HepG2 (cell line): ENCODE measurements around the gene TET2. TPM values are rescaled to one million over a fixed set of nuclear protein-coding genes. Genes with fewer than 3 reads are reported as not detected.

ENCODE experiments used
- ATAC-seq: fragments of 200-7000 bp; cut with Tn5 transposase; 3 replicates; pipeline ENCODE4 v1.9.1; 2020; ENCODE audit warnings: mild to moderate bottlenecking, moderate library complexity
- BruUV-seq: library from RNA; stranded (reverse); fragments of 400-500 nt; replicated peaks from 2 replicates; lab custom pipeline; 2021; lab: Mats Ljungman, UMichigan
- CTCF ChIA-PET: fragments of 300-600 bp; formaldehyde crosslinking; extraction: SDS; loops from one replicate; lab custom pipeline; 2021; ENCODE audit warnings: low total read pairs, inconsistent platforms, low intra/inter-chr PET ratio; lab: Yijun Ruan, JAX
- POLR2A ChIA-PET: fragments of 350-600 bp; sonication (Branson Sonifier 250); formaldehyde crosslinking; loops from one replicate; lab custom pipeline; 2020; ENCODE audit warnings: antibody characterized with exemption, inconsistent platforms; lab: Yijun Ruan, JAX
- DNase-seq: peaks from one replicate; pipeline ENCODE4 v3.0.0-alpha.2; 2015; ENCODE audit warnings: low spot score
- FAIRE-seq: peaks from 3 replicates; lab custom pipeline; 2011; peaks lifted over from hg19 to GRCh38; lab: Jason Lieb, UNC
- H2AFZ ChIP-seq: one replicate; pipeline ENCODE4 v1.6.1; 2011; ENCODE audit warnings: low read length, inconsistent platforms
- H3K27ac ChIP-seq: fragments of 300-600 bp; 3 replicates; pipeline ENCODE4 v1.8.0; 2011; ENCODE audit warnings: mixed run types, mild to moderate bottlenecking, mixed read lengths, low read length, inconsistent platforms; ENCODE audit not compliant: insufficient read depth; ENCODE audit errors: extremely low read length
- H3K27me3 ChIP-seq, 2 experiments: fragments of 200-600 bp in 1 of 2; 2 replicates in 1 of 2; 3 replicates in 1 of 2; pipeline versions ENCODE4 v1.6.0 to v1.8.0; 2011; ENCODE audit warnings: low read length in 2 of 2, mild to moderate bottlenecking in 2 of 2, moderate library complexity in 2 of 2, inconsistent platforms in 1 of 2; ENCODE audit not compliant: insufficient read depth in 2 of 2, control insufficient read depth in 1 of 2
- H3K36me3 ChIP-seq, 2 experiments: fragments of 200-600 bp in 1 of 2; replicated peaks in 1 of 2; 2 replicates in 1 of 2; 3 replicates in 1 of 2; pipeline versions ENCODE4 v1.5.1 to v1.8.0; 2011; ENCODE audit warnings: low read length in 2 of 2, inconsistent platforms in 1 of 2; ENCODE audit not compliant: insufficient read depth in 2 of 2, control insufficient read depth in 1 of 2
- H3K4me1 ChIP-seq: 2 replicates; pipeline ENCODE4 v1.5.1; 2012; ENCODE audit warnings: low read length, inconsistent platforms; ENCODE audit not compliant: insufficient read depth
- H3K4me2 ChIP-seq: 2 replicates; pipeline ENCODE4 v1.6.0; 2011; ENCODE audit warnings: low read depth, low read length, inconsistent platforms
- H3K4me3 ChIP-seq, 3 experiments: fragments of 200-600 bp in 1 of 3; sonication (generic), shearing (Covaris generic) in 1 of 3; replicated peaks in 1 of 3; 2 replicates each; pipeline ENCODE4 v1.5.1; 2011 to 2016; ENCODE audit warnings: low read length in 3 of 3, inconsistent platforms in 2 of 3, low read depth in 2 of 3, mild to moderate bottlenecking in 2 of 3, control low read depth in 1 of 3, mixed read lengths in 1 of 3; ENCODE audit not compliant: insufficient read depth in 1 of 3
- H3K79me2 ChIP-seq: one replicate; pipeline ENCODE4 v1.6.1; 2011; ENCODE audit warnings: low read length, inconsistent platforms; ENCODE audit not compliant: insufficient read depth
- H3K9ac ChIP-seq: 2 replicates; pipeline ENCODE4 v1.6.0; 2011; ENCODE audit warnings: mild to moderate bottlenecking, low read depth, low read length, inconsistent platforms; ENCODE audit not compliant: insufficient read depth
- H3K9me3 ChIP-seq: 2 replicates; pipeline ENCODE4 v1.5.1; 2012; ENCODE audit warnings: mild to moderate bottlenecking, low read length
- H4K20me1 ChIP-seq: 2 replicates; pipeline ENCODE4 v1.6.0; 2011; ENCODE audit warnings: inconsistent platforms, mild to moderate bottlenecking, low read length, moderate library complexity; ENCODE audit not compliant: insufficient read depth
- IKZF1 ChIP-seq: fragments of 450-650 bp; IDR thresholded peaks from 2 replicates; pipeline ENCODE4 v1.7.1; 2016
- MAX ChIP-seq: IDR thresholded peaks from 2 replicates; pipeline ENCODE4 v1.6.1; 2012; ENCODE audit warnings: inconsistent platforms
- MTERF4 ChIP-seq: sonication (generic); formaldehyde crosslinking; IDR thresholded peaks from 2 replicates; pipeline ENCODE4 v1.8.0; 2023; ENCODE audit warnings: mild to moderate bottlenecking, missing genetic modification reagents
- NFYC ChIP-seq: IDR thresholded peaks from 2 replicates; pipeline ENCODE4 v1.6.1; 2016; ENCODE audit warnings: missing genetic modification reagents, missing compliant biosample characterization
- RARG ChIP-seq: sonication (generic); formaldehyde crosslinking; IDR thresholded peaks from 2 replicates; pipeline ENCODE4 v1.4.0; 2020; ENCODE audit warnings: low read depth, mild to moderate bottlenecking, missing genetic modification reagents
- RXRB ChIP-seq: IDR thresholded peaks from 2 replicates; pipeline ENCODE4 v1.6.1; 2016; ENCODE audit warnings: borderline replicate concordance, missing genetic modification reagents, missing compliant biosample characterization
- SKI ChIP-seq: fragments of 450-650 bp; IDR thresholded peaks from one replicate; pipeline ENCODE4 v1.6.1; 2018; ENCODE audit warnings: mild to moderate bottlenecking; ENCODE audit not compliant: partially characterized antibody
- WIZ ChIP-seq: sonication (generic); formaldehyde crosslinking; IDR thresholded peaks from 2 replicates; pipeline ENCODE4 v1.5.1; 2020; ENCODE audit warnings: mild to moderate bottlenecking, missing genetic modification reagents
- ZNF207 ChIP-seq: fragments of 450-650 bp; IDR thresholded peaks from 2 replicates; pipeline ENCODE4 v1.6.1; 2016; ENCODE audit warnings: antibody characterized with exemption, borderline replicate concordance
- ZNF317 ChIP-seq: sonication (generic); formaldehyde crosslinking; IDR thresholded peaks from 2 replicates; pipeline ENCODE4 v1.5.0; 2020; ENCODE audit warnings: mild to moderate bottlenecking, missing genetic modification reagents
- ZSCAN25 ChIP-seq: sonication (generic); formaldehyde crosslinking; IDR thresholded peaks from 2 replicates; pipeline ENCODE4 v1.8.0; 2022; ENCODE audit warnings: mild to moderate bottlenecking, missing genetic modification reagents
- ZUFSP ChIP-seq: sonication (generic); formaldehyde crosslinking; IDR thresholded peaks from 2 replicates; pipeline ENCODE4 v1.9.0; 2021; ENCODE audit warnings: missing genetic modification reagents, mild to moderate bottlenecking, borderline replicate concordance
- in situ Hi-C: cut with HindIII; loops from 2 replicates; pipeline ENCODE4 v1.10.0; 2017; ENCODE audit warnings: low pct_unique_long_range_greater_than_20kb; ENCODE audit not compliant: extremely low pct_ligation_motif_present
- intact Hi-C: fragments of 100-400 bp; cut with micrococcal nuclease; formaldehyde crosslinking; loops from one replicate; pipeline ENCODE4 v1.10.0; 2022; ENCODE audit not compliant: unreplicated experiment
- polyA plus RNA-seq, 8 experiments: library from polyadenylated mRNA; depleted of rRNA in 3 of 8; stranded (reverse) in 7 of 8; unstranded in 1 of 8; fragments of >200 nt; fragmentation: Illumina TruSeq in 4 of 8; extraction: Trizol in 4 of 8; gene quantifications; 2 replicates each; pipeline versions ENCODE4 v1.2.1 to v1.2.3, GENCODE V29; 2011 to 2016; ENCODE audit warnings: low read depth in 4 of 8, missing spikeins in 1 of 8, mixed read lengths in 1 of 8; ENCODE audit not compliant: insufficient read depth in 1 of 8
- total RNA-seq, 5 experiments: library from RNA; depleted of rRNA; stranded (reverse); fragments of >200 nt; fragmentation: Illumina TruSeq; extraction: Trizol; gene quantifications; 2 replicates each; pipeline ENCODE4 v1.2.3, GENCODE V29; 2016; ENCODE audit warnings: low read depth in 1 of 5
- TF ChIP-seq, protein P1 (sequence below), 2 experiments: sonication (generic) in 1 of 2; formaldehyde crosslinking in 1 of 2; IDR thresholded peaks; 2 replicates each; pipeline versions ENCODE4 v1.4.0 to v1.6.1; 2018 to 2020; ENCODE audit warnings: missing genetic modification reagents in 2 of 2, borderline replicate concordance in 1 of 2, low read depth in 1 of 2, mild to moderate bottlenecking in 1 of 2, missing biosample characterization in 1 of 2
- TF ChIP-seq, protein P2 (sequence below): sonication (generic); formaldehyde crosslinking; IDR thresholded peaks from 2 replicates; pipeline ENCODE4 v1.4.0; 2020; ENCODE audit warnings: mild to moderate bottlenecking, missing genetic modification reagents, borderline replicate concordance

Gene TET2
- total and polyA plus RNA-seq, 2 of the 13 experiments (the other 11 are each of a cell fraction or from before 2014, with no cell fraction given): 4.7 to 4.8 TPM

DNA sequence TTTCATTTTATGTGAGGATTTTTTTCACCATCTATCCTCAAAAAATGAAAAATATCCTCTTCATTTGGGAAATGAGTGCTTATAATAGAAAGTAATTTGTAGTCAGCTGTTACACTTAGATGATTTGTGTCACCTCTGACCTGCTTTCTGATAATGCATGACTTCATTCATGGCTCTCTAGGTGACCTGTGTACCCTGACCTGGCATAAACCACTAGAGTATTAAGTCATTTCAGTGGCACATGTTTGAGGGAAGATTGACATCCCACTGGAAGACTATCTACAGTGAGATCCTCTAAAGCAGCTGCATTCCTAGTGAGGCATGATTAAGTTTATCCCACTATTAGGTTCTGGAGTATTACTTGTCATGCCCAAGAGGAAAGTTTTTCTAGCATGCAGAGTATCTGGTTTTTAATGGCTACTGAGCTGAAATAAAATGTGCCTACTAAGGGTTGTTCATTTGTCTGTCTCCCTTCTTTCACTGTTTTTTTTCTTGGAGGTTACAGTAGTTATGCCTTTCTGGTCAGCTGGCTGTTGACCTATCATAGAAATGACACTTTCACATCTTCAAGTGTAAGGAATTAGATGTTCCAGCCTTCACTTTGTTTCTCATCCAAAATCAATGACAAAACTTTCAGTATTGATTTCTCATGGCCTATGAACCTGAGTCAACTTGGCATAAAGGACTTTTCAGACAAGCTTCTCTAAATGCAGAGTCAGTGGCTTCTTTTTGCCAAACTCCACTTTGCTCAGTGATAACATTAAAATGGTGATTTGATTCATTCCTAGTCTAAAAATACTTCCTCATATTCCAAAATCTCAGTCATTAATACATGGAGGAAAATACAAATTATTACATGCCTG is 33.1 kb downstream of the TET2 start:
- no peak for FAIRE-seq
- intact Hi-C loops (no loop called here), in situ Hi-C loops (no loop called here)
- no peak overlapping the region for H3K27ac ChIP-seq
- H3K36me3 ChIP-seq: no peaks in the 10 kb centered on the region
- H3K4me3 ChIP-seq: no peak overlapping the region
- H3K9ac ChIP-seq: no peak overlapping the region
- no TSS peak for BruUV-seq
- ATAC-seq: peak; percentile 84
- DNase-seq: peak; percentile 46
- POLR2A ChIA-PET: no interaction called here
- no peaks in the 10 kb centered on the region for H3K27me3 ChIP-seq
- no peaks in the 10 kb centered on the region for H3K79me2 ChIP-seq
- no peaks in the 10 kb centered on the region for H4K20me1 ChIP-seq
- CTCF ChIA-PET: no interaction called here
- H2AFZ ChIP-seq: no peak overlapping the region
- no peaks in the 10 kb centered on the region for H3K9me3 ChIP-seq
- peaks cover 23% of the 10 kb centered on the region for H3K4me1 ChIP-seq
- no peak overlapping the region for H3K4me2 ChIP-seq
- TF ChIP-seq MTERF4 (CRISPR knock-in tag) (no peak), NFYC (CRISPR knock-in tag) (no peak), ZNF207 (no peak), SKI (no peak), ZNF317 (CRISPR knock-in tag) (peak; percentile 97), ZSCAN25 (CRISPR knock-in tag) (no peak), MAX (0 out of 2 replicates have a peak, but pooled peaks have one; percentile 16), RXRB (CRISPR knock-in tag) (peak; percentile 82), WIZ (CRISPR knock-in tag) (no peak), IKZF1 (no peak), RARG (CRISPR knock-in tag) (no peak), ZUFSP (CRISPR knock-in tag) (no peak)
- TF ChIP-seq, protein P1, sequence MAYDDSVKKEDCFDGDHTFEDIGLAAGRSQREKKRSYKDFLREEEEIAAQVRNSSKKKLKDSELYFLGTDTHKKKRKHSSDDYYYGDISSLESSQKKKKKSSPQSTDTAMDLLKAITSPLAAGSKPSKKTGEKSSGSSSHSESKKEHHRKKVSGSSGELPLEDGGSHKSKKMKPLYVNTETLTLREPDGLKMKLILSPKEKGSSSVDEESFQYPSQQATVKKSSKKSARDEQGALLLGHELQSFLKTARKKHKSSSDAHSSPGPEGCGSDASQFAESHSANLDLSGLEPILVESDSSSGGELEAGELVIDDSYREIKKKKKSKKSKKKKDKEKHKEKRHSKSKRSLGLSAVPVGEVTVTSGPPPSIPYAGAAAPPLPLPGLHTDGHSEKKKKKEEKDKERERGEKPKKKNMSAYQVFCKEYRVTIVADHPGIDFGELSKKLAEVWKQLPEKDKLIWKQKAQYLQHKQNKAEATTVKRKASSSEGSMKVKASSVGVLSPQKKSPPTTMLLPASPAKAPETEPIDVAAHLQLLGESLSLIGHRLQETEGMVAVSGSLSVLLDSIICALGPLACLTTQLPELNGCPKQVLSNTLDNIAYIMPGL (CRISPR knock-in tag; IDR thresholded peaks at IDR 0.05; ENCODE audit: borderline replicate concordance in 1 of 2, low read depth in 1 of 2): no peak
- TF ChIP-seq, protein P2, sequence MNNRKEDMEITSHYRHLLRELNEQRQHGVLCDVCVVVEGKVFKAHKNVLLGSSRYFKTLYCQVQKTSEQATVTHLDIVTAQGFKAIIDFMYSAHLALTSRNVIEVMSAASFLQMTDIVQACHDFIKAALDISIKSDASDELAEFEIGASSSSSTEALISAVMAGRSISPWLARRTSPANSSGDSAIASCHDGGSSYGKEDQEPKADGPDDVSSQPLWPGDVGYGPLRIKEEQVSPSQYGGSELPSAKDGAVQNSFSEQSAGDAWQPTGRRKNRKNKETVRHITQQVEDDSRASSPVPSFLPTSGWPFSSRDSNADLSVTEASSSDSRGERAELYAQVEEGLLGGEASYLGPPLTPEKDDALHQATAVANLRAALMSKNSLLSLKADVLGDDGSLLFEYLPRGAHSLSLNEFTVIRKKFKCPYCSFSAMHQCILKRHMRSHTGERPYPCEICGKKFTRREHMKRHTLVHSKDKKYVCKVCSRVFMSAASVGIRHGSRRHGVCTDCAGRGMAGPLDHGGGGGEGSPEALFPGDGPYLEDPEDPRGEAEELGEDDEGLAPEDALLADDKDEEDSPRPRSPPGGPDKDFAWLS: no peak
